Stimulated activated CD8-positive, alpha-beta memory T cell treated with anti-CD3 and anti-CD28 coated beads, Interleukin-7, amount 100 ng/mL, for 48 hours (primary cell): ENCODE data around the gene TNS2.

ENCODE experiments used
- DNase-seq, 2 donors: peaks; one replicate each; pipeline ENCODE4 v3.0.0-alpha.2; 2020; ENCODE audit warnings: low read depth in 1 of 2; ENCODE audit errors: extremely low read depth in 1 of 2

Gene TNS2

DNA sequence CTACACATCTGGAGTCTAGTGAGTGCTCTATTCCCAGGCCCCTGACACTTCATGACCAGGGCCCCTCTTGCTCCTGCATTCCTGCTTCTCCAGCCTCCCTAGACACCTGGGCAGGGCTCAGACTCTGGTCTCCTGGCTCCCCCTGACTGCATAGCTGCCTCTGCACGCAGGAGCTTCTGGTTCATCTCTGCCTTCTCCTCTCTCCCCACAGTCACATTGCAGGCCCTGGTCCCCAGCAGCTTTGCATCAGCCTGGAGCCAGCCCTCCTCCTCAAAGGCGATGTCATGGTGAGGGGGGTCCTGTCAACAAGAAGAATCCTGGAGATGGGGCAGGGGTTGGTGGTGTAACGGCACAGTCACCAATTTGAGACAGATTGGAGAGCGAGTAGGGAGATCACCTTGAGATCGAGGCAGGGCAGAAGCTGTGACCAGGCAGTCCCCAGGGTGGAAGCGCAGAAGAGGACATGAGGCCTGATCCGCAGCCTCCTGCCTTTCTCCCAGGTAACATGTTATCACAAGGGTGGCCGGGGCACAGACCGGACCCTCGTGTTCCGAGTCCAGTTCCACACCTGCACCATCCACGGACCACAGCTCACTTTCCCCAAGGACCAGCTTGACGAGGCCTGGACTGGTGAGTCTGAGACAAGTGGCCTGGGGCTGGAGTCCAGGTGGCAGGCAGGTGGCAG, 8.1 kb downstream of the TNS2 start:
- no peak for DNase-seq

DNA sequence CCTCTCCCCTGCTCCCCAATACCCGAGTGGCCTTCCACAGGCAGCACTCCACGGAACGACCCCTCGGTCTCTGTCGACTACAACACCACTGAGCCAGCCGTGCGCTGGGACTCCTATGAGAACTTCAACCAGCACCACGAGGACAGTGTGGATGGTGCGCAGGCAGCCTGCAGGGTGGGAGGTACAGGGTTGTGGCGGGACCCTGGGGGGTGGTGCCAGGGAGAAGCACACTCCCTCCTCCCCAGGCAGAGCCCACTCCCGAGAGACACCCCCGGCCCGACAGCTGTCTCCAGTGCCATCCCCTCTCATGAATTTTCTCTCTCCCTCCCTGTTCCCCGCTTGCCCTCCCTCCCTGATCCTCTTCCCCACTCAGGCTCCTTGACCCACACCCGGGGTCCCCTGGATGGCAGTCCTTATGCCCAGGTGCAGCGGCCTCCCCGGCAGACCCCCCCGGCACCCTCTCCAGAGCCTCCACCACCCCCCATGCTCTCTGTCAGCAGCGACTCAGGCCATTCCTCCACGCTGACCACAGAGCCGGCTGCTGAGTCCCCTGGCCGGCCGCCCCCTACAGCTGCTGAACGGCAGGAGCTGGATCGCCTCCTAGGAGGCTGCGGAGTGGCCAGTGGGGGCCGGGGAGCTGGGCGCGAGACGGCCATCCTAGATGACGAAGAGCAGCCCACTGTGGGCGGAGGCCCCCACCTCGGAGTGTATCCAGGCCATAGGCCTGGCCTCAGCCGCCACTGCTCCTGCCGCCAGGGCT, 9.0 kb downstream of the TNS2 start:
- no peak for DNase-seq

DNA sequence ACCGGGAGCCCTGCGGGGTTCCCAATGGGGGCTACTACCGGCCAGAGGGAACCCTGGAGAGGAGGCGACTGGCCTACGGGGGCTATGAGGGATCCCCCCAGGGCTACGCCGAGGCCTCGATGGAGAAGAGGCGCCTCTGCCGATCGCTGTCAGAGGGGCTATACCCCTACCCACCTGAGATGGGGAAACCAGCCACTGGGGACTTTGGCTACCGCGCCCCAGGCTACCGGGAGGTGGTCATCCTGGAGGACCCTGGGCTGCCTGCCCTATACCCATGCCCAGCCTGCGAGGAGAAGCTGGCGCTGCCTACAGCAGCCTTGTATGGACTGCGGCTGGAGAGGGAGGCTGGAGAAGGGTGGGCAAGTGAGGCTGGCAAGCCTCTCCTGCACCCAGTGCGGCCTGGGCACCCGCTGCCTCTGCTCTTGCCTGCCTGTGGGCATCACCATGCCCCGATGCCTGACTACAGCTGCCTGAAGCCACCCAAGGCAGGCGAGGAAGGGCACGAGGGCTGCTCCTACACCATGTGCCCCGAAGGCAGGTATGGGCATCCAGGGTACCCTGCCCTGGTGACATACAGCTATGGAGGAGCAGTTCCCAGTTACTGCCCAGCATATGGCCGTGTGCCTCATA, 9.7 kb downstream of the TNS2 start:
- no peak for DNase-seq

DNA sequence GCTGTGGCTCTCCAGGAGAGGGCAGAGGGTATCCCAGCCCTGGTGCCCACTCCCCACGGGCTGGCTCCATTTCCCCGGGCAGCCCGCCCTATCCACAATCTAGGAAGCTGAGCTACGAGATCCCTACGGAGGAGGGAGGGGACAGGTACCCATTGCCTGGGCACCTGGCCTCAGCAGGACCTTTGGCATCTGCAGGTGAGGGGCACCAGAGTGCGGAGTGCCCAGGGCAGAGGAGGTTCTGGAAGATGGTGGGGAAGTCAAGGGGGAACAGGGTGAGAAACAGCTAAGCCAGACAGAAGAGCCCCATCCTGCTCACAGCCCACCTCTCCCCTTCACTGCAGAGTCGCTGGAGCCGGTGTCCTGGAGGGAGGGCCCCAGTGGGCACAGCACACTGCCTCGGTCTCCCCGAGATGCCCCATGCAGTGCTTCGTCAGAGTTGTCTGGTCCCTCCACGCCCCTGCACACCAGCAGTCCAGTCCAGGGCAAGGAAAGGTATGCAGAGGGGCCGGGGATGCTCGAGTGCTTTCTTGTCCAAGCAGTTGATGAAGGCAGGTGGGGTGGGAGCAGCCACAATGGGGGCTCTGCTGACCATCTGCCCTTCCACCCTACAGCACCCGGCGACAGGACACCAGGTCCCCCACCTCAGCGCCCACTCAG, 10.3 kb downstream of the TNS2 start:
- DNase-seq = no peak

DNA sequence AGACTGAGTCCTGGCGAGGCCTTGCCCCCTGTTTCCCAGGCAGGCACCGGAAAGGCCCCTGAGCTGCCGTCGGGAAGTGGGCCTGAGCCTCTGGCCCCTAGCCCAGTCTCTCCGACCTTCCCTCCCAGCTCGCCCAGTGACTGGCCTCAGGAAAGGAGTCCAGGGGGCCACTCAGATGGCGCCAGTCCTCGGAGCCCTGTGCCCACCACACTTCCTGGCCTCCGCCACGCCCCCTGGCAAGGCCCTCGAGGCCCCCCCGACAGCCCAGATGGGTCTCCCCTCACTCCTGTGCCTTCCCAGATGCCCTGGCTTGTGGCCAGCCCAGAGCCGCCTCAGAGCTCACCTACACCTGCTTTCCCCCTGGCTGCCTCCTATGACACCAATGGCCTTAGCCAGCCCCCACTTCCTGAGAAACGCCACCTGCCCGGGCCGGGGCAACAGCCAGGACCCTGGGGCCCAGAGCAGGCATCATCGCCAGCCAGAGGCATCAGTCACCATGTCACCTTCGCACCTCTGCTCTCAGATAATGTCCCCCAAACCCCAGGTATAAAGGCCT, 10.9 kb downstream of the TNS2 start:
- DNase-seq = no peak

DNA sequence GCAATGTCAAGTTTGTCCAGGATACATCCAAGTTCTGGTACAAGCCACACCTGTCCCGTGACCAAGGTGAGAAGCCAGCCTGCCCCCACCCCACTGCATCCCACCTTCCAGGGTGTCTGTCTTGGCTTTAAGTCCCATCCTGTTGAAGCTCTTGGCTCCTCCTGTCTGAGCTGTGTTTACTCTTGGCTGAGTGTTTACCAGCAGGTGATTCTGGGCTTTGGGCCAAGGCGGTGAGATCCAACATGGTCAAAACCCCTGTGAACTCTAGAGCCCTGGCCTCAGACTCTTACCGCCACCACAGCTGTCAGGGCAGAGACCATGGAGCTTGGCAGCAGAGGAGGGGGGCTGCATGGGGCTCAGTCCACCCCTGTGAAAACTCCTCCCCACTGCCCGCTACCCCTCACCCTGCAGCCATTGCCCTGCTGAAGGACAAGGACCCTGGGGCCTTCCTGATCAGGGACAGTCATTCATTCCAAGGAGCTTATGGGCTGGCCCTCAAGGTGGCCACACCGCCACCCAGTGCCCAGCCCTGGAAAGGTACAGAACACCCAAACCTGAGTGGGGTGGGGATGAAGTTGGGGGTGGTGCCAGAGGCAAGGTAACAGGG, 11.6 kb downstream of the TNS2 start:
- no peak for DNase-seq

DNA sequence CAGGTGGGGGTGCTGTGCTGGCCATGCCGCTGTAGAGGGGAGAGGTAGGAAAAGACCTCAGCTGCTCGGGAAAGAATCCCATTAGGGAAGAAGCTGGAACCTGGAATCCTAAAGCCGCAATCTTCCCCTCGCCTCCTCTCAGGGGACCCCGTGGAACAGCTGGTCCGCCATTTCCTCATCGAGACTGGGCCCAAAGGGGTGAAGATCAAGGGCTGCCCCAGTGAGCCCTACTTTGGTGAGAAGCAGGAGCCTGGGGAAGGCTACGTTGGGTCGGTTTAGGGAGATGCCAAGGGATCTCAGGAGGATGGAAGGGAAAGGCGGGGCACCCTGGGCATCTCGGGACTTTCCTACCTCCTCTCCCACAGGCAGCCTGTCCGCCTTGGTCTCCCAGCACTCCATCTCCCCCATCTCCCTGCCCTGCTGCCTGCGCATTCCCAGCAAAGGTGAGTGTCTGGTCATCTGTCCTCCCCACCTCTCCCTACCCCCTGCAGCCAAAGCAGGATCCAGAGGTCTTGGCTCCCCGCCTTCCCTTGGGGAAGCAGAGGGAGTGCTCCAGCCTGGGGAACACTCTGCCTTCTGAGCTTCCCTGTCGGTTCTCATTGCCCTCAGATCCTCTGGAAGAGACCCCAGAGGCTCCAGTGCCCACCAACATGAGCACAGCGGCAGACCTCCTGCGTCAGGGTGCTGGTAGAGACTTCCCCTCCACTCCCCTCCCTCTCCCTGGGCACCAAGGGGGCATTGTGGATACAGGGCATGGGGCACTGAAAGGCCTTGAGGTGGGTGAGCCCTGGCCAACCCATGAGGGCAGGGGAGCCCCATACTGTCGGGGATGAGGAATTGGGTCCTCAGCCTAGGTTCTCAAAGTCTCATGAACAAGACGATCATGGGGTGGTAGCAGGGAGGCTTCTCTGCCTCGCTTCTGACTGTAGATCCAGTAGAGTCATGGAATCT, 12.4 kb downstream of the TNS2 start:
- DNase-seq = no peak

DNA sequence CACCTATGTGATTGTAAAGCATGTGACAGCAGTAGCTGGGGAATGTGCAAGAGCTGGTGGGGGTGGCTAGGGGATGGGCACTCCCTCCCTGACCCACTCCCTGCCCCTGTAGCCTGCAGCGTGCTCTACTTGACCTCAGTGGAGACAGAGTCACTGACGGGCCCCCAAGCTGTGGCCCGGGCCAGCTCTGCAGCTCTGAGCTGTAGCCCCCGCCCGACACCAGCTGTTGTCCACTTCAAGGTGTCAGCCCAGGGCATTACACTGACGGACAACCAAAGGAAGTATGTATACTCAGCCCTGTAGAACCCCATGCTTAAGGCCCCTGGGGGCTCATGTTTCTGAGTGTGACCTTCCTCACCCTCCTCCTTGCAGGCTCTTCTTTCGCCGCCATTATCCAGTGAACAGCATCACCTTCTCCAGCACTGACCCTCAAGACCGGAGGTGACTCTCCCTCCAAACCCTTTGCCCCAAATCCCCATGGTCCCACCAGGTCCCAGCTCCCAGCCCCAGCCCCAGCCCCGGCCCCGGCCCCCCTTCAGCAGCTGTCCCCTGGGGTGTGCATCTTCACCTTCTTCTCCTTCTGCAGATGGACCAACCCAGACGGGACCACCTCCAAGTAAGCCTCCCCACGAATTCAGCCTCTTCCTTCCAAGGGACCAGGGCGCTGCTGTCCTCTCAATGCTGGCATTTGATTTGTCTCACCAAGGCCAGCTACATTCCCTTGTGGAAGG, 13.3 kb downstream of the TNS2 start:
- no peak for DNase-seq

DNA sequence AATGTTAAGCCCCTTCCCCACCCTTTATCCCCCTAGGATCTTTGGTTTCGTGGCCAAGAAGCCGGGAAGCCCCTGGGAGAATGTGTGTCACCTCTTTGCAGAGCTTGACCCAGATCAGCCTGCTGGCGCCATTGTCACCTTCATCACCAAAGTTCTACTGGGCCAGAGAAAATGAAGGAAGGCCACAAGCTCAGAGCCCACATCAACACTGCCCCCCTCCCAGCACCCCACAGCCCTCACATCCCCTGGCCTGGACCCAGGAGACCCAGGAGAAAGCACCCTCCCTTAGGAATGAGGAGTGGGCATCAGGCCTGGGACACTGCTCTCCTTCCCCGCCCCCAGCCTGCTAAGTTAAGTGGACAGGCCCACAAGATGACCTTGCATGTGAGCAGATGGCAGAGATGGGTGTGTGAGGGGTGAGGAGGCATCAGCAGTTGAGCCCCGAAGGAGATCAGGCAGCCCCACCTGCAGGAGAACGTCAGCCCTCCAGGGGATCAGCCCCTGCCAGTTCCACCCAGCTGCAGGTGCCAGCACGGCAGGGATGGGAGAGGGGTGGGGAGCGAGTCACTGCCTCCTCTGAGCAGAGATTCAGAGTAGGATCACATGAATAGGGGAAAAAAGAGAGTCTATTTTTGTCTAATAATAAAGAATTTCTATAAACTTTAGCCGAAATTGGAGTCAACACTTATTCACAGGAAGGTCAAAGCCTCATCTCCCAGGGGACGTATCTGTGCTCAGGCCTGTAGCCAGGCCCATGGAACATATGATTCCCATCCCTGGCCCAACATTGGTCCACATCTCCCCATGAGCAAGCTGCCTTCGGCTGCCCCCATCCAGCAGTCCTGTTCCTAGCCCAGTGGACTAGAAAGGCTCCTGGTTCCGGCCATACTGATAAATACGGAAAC, 14.1 kb downstream of the TNS2 start:
- DNase-seq = no peak

DNA sequence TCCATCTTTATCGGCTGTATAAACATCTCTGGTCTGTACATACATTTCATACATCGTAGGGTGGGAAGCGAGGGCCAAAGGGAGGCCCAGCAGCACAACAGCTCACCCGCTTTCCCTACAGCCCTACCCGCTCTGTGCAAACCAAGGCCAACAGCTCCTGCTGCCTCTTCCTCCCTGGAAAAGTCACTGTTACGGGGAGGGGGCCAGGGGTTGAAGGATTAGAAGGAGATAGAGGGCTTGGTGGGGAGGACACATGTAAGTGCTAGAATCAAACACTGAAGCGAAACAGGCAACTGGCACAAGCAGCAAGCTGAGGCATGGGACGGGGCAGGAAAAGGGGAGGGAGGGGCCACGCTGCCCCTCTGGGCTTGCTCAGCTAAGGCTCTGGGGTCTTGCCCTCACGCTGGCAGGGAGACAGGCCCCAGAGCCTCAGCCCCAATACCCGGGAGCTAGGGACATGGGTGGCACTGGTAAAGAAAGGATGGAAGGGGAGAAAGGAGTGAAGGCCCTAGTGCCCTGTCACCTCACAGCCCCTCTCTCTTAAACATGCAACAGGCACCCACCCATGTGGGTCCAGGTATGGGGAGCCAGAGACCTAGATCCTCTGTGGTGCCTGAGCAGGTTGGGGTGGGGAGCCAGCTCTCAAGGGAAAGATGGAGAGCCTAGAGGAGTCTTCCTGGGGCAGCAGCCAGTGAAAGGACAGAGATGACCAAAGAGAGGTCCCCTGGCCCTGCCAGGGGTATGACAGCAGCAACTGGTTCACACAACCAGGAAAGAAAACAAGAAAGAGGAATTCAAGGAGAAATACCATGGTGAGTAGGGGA, 15.0 kb downstream of the TNS2 start:
- DNase-seq = no peak

DNA sequence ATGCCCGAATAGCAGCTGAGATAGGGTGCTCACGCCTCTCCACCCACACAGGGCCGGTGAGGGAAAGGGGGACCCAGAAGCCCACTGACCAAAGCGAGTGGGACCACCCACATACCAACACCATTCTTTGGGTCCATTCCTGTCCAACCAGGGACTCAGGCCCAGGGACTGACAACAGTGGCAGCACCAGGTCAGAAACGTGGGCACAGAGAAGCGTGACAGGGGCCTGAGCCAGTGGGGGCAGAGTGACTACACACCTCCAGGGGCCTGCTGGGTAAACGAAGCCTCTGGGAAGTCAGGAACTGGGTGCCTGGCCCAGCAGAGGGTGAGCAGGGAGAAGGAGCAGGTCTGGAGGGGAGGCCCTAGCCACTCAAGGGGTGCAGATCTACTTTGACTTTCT, 15.6 kb downstream of the TNS2 start:
- DNase-seq = no peak

DNA sequence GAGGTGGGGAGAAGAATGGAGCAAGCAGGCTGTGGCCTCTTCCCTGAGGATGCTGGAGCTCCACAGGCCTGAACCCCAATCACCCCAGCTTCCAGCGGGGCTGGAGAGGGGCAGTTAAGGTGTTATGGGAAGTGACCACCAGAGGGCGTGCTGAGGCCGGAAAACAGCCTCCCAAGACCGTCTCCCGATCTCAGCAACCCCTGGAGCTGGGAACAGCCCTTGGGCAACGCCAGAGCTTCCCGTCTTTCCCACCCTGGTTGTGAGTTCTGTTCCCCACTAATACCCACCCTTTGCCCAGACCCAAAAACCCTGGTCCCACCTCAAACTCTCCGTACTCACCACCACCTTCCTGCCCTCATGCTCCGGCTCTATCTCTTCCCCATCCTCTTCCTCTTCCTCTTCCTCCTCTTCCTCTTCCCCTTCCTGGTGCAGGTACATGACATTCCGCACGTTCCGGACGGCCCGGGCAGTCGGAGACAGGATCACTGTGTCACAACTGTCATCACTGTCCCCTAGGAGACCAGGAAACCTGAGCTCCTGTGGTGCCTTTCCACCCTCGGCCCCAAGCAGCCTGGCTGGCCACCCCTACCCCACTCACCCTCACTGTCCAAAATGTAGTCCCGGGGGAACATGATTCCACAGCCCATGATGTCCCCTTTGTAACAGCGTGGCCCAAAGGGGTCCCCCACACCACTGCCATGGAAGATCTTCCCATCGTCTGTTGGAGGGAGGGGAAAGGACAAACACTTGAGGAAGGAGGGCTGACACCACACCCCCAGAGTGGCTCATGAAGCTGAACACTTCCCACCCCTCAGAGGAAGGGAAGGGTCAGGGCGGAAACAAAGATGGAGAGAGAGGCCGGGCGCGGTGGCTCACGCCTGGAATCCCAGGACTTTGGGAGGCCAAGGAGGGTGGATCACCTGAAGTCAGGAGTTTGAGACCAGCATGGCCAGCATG, 16.4 kb downstream of the TNS2 start:
- peak in 1 of 2 donors; percentile 31 for DNase-seq

DNA sequence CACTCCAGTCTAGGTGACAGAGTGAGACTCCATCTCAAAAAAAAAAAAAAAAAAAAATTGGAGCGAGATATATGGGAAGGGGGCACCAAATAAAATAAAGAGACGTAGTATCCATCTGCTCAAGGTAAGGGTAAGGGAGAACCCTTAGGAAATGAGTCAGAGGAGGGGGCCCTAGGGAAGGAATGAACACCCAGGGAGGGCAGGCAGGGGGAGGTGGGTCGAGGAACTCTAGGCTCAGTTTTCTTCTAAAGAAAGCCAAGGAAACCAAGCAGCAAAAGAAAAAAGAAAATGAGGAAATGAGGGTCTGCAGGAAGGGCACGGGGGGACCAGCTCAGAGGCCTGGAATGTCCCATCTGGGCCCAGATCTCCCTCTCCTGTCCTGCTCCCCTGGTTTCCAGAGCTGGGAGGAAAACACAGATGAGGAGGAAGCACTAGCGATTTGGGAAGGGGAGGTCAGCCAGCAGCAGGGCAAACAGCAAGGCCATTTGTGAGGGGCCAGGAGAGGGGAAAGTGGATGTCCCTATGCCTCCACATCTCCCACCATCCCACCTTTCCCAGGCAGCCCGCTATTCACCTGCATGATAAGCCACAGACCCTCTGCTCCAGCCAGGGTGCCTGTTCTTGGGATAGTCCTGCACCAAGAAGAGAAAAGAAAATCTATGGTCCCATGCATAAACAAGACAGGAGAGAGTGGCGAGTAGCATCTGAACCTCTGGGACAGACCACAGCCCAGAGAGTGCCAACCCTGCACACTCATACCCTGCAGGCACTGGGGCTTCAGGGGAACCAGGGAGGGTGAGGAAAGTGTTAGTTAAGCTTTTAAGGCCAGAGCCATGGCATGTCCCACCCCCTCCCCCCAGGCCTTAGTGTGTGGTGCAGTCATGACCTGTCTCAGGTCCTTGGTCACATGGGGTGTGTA, 17.5 kb downstream of the TNS2 start:
- DNase-seq = no peak

DNA sequence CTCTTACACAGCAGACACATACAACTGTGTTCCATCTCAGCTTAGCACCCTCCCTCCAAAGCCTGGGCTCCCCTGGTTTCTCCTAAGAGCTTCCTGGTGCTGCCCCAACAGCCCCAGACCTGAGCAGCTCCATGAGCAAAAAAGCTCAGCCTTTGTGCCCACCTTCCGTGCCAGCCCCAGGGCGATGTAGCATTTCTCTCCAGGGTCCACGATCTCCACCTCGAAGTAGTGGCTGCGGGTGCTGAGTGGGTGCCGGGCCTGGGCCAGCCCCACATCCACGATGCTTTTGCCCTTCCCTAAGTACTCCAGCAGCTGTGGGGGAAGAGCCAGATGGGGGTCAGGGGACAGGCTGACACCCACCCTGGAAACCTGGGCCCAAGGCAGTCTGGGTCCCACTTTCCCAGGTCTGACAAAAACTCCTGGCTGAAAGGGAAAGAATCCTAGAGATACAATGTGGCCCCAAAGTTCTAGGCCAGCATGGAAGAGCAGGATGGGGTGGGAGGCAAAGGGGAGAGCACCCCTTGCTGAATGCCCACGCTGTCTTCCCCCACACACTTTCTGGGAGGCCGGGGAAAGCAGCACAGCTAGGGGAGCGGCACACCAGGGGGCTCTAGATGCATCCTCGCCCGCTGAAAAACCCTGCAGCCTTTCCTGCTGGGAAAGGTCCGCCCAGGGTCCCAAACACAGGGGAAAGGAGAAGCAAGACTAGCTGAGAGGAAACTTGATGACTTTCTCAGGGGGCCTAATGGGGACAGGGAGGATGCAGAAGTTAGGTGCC, 18.3 kb downstream of the TNS2 start:
- no peak for DNase-seq
